Gastroesophageal sphincter (tissue), 3 donors: ENCODE results near the gene PTPRS.

Source experiments
- CTCF ChIP-seq, 4 experiments: fragments of 200-600 bp in 2 of 4; fragments of 450-650 bp in 2 of 4; sonication (generic) in 1 of 4; IDR thresholded peaks; one replicate each; pipeline ENCODE4 v1.5.1; 2017 to 2019; ENCODE audit warnings: antibody characterized with exemption in 4 of 4, mild to moderate bottlenecking in 2 of 4, moderate library complexity in 2 of 4
- POLR2A ChIP-seq, 2 donors: fragments of 450-650 bp; IDR thresholded peaks; one replicate each; pipeline ENCODE4 v1.6.1; 2017; ENCODE audit warnings: antibody characterized with exemption in 2 of 2, mild to moderate bottlenecking in 2 of 2, moderate library complexity in 1 of 2
- POLR2AphosphoS5 ChIP-seq: sonication (generic); formaldehyde crosslinking; IDR thresholded peaks from one replicate; pipeline ENCODE4 v1.6.1; 2017; ENCODE audit warnings: antibody characterized with exemption

GRCh38 chr19:5341981-5342380, 1.4 kb upstream of the PTPRS start:
- TF ChIP-seq CTCF (IDR thresholded peaks at IDR 0.05) (no peak), POLR2AphosphoS5 (no peak), POLR2A (IDR thresholded peaks at IDR 0.05) (no peak)
